Suppressor macrophage treated with lipopolysaccharide for 1 hour (primary cell): ENCODE data around the gene DPYSL5.
A peak's percentile ranks its signal among the peaks of the same experiment; 100 is the strongest.

ENCODE experiments used
- DNase-seq, 3 donors: peaks; one replicate each; pipeline ENCODE4 v3.0.0-alpha.2; 2020 to 2022

Gene DPYSL5

DNA sequence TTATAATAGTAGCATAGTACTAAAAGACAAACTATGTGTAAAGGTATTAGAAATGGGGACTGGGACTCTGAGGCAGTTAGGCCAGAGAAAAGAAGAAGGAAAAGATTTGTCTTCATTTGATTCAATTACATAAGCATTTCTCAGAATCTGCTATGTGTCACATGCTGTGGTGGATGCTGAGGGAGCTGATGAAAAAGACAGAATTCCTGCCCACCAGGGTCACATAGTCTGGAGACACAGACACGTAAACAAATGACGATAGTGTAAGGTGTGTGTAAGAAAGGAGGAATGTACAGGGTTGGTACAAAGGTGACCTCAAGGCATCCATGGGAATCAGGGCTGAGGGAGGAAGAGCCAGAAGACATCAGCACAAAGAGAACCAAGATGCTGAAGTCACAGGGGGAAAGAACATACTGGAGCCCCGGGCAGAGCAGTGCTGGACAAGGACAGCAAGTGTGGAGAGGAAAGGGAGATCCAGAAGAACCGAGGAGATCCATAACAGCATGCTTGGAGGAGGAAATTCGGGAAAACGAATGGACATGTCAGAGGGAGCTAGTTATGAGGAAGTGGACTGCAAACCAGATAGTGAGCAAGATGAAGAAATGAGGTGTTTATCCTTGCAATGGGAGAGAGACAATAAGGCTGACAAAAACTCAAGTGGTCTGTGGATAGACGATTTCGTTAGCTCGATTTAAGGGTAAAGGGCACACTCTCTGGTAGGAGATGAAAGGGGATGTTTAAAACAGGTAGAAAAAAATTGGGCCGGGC lies 121.3 kb downstream of the DPYSL5 start:
- DNase-seq: no peak

- peak; percentile 78 to 91 (median 86) for DNase-seq
These were observed 122.5 kb downstream of the DPYSL5 start, which contains the start of gene MAPRE3 for GRCh38 chr2:26970244-26970927. MAPRE3 (plus strand) TSS chr2:26970637; CDS start chr2:27022219, 51,582 bp downstream.

GRCh38 chr2:26970928-26971627 lies 123.1 kb downstream of the DPYSL5 start:
- DNase-seq: peak; percentile 41 to 49 (median 43)

- peak; percentile 53 to 78 (median 70) for DNase-seq
These were observed 124.2 kb downstream of the DPYSL5 start for GRCh38 chr2:26971911-26972786.

DNA sequence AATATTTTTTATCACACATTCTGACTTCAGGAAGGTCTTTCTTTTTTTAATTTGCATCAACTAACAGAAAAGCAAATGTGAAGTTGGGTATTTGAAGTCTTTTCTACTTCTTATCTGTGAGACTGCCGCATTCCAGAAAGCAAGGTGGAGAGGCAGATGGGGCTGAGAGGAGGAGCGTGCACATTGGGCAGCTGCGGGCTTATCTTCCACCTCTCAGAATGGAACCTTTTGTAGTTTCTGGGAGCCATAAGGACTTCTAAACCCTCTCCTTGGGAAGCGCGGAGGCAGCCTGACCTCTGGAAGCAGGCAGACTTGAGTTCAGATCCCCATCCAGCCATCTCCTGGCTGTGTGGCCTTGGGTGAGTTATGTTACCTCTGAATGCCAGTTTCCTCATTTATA lies 126.4 kb downstream of the DPYSL5 start:
- DNase-seq: no peak

GRCh38 chr2:26975102-26975501 lies 127.2 kb downstream of the DPYSL5 start:
- no peak for DNase-seq

DNA sequence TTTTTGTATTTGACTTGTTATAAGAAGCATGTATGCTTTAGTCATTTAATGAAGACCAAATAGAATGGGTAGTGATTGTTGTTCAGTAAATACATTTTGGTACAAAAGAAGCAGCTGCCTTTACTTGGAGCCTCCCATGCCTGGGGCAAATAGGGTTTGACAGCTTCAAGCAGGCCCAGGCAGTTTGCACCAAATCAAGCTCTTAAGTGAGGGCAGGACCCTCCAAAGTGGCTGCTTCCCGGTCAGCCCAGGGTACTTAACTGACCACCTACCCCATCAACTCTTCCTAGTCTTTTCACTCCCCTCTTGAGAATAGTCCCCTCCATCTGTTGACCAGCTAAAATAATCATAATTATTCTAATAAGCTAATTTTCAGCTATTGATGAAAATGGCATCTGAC lies 127.7 kb downstream of the DPYSL5 start:
- no peak for DNase-seq

GRCh38 chr2:26976237-26976636 lies 128.3 kb downstream of the DPYSL5 start:
- DNase-seq: no peak

GRCh38 chr2:26977012-26977411 lies 129.1 kb downstream of the DPYSL5 start:
- DNase-seq: no peak

GRCh38 chr2:26978061-26978596 lies 130.2 kb downstream of the DPYSL5 start:
- DNase-seq: no peak

DNA sequence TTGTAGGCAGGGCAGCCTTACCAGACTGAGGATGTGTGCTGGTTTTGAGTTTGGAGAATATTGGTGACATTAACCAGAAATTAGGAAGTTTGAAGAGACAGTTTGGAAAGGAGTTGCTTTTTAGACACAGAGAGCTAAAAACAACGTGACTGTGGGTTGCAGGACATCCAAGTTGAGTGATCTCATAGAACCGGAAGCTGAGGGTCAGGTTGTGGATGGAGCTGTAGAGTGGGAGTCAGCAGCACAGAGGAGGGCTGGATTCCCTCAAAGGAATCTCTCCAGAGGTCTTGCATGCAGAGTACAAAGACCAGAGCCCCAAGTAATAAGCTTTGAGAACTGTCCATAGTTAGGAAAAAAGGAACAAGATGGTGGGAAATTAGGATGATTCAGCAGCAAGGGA lies 131.8 kb downstream of the DPYSL5 start:
- peak in 2 of 3 donors; percentile 19 to 29 for DNase-seq

- no peak for DNase-seq
These were observed 133.0 kb downstream of the DPYSL5 start for GRCh38 chr2:26980971-26981370.

- peak in 2 of 3 donors; percentile 26 to 37 for DNase-seq
These were observed 134.3 kb downstream of the DPYSL5 start for GRCh38 chr2:26982102-26982742.

DNA sequence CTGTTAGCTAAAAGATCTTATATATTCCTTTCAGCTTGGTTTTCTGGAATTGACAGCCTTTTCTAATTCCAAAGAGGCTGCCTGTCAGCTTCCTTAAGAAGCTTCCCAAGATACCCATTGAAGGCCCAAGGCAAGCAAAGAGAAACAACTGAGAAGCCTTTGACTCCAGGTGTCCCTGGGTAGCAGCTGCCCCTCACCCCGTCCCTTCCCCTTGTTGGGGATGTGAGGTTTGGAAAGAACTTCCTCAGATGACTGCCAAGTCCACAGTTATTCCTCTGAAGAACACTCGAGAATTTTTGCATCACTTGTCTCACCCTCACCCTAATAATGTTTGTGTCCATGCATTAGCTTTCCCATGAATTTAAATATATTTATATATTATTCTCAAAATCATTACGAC lies 135.8 kb downstream of the DPYSL5 start:
- no peak for DNase-seq

DNA sequence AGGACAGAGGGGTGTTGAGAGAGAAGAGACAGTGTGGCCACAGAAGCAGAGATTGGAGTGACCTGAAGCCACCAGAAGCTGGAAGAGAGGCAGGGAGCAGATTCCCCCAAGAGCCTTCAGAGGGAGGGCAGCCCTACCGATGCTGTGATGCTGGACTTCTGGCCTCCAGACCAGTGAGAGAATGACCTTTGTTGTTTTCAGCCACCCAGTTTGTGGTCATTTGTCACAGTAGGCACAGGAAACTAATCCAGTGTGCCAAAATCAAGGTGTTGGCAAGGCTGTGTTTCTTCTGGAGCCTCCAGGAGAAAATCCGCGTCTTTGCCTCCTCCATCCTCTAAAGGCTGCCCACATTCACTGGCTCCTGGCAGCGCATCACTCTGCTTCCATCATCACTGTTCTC lies 137.9 kb downstream of the DPYSL5 start:
- DNase-seq: no peak

- DNase-seq: no peak
These were observed 138.6 kb downstream of the DPYSL5 start for GRCh38 chr2:26986576-26986975.

- peak; percentile 57 to 72 (median 71) for DNase-seq
These were observed 140.3 kb downstream of the DPYSL5 start for GRCh38 chr2:26988058-26988860.

DNA sequence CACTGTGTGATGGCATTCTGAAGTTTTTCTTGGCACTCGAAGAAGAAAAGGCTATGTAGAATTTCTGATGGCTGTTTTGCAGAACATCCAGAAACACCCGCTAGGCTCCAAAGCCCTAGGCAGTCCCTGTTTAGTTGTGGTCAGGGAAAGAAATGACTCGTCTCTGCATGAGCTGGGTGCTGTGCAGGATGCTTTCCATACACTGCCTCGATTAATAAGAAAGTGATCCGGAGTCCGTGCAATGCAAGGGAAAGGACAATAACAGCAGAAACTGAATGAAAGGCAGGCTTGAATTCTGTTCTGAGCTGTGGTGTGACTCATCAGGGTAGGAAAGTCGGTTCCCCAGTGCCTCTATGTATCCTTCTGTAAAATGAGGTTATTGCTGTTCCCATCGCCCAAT lies 141.2 kb downstream of the DPYSL5 start:
- no peak for DNase-seq

GRCh38 chr2:26991717-26992116 lies 143.8 kb downstream of the DPYSL5 start:
- DNase-seq: no peak

- DNase-seq: no peak
These were observed 145.8 kb downstream of the DPYSL5 start for GRCh38 chr2:26993768-26994167.

GRCh38 chr2:26994983-26995382 lies 147.1 kb downstream of the DPYSL5 start:
- no peak for DNase-seq
